IPS-20b (cell line): Measurements from ENCODE around the gene ITPR1.

Experiments used
- H3K27ac ChIP-seq: one replicate; pipeline ENCODE4 v1.5.1; 2013; ENCODE audit warnings: low read length
- H3K27me3 ChIP-seq: 2 replicates; pipeline ENCODE4 v1.6.1; 2013; ENCODE audit warnings: mild to moderate bottlenecking, low read length, inconsistent platforms; ENCODE audit not compliant: insufficient read depth
- H3K36me3 ChIP-seq: 2 replicates; pipeline ENCODE4 v1.6.1; 2013; ENCODE audit warnings: low read depth, mild to moderate bottlenecking, inconsistent platforms, low read length, moderate library complexity; ENCODE audit not compliant: insufficient read depth
- H3K4me1 ChIP-seq: 2 replicates; pipeline ENCODE4 v1.6.1; 2013; ENCODE audit warnings: mild to moderate bottlenecking, control low read depth, inconsistent platforms, low read length, moderate library complexity; ENCODE audit not compliant: insufficient read depth
- H3K4me3 ChIP-seq: 2 replicates; pipeline ENCODE4 v1.5.1; 2013; ENCODE audit warnings: mild to moderate bottlenecking, low read length, inconsistent platforms
- H3K9ac ChIP-seq: 2 replicates; pipeline ENCODE4 v1.6.1; 2013; ENCODE audit warnings: low read depth, mild to moderate bottlenecking, inconsistent platforms, low read length, moderate library complexity
- H3K9me3 ChIP-seq: 2 replicates; pipeline ENCODE4 v1.6.1; 2013; ENCODE audit warnings: mild to moderate bottlenecking, low read depth, low read length, inconsistent platforms; ENCODE audit not compliant: insufficient read depth

The ITPR1 gene

GRCh38 chr3:4464576-4464975, 28.6 kb upstream of the ITPR1 start:
- no peak overlapping the region for H3K27ac ChIP-seq
- H3K4me3 ChIP-seq, result no peak overlapping the region
- no peaks in the 10 kb centered on the region for H3K36me3 ChIP-seq
- no peaks in the 10 kb centered on the region; the same call in 1 of the 2 replicates for H3K4me1 ChIP-seq
- no peaks in the 10 kb centered on the region for H3K9me3 ChIP-seq
- H3K27me3 ChIP-seq, result no peaks in the 10 kb centered on the region
- no peak overlapping the region for H3K9ac ChIP-seq

DNA sequence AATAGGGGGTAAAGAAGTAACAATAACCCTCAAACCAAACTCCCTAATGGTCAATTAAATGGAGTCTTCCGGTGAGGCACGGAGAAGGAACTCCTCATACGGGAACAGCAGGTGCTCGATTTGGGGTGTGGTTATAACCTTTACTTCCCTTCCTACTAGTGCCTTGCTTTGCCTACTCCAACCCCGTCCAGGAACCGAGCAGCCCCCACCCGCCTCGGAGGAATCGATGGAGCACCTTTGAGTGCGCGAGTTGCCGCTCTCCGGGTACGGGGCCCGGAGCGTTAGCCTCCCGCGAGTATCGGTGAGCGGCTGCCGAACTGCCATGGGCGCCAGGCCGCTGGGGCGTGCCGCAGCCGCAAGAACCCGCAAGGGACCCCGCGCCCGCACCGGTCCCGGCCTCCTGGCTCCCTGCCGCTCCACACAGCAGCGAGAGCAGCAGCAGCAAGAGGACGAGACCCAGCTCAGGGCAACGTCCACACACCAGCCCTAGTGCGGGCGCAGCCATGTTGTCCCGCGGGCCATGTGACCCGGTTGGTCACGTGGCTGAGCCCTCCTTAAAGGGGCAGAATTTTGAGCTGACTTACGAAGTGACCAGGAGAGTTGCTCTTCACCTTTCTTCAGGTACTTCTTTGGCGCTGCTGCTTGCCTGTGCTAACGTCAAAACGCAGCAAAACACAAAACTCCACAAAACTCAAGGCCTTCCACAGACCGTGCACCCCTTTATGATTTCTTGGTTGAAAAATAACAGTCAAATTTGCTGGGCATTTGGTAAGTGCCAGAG, 26.2 kb upstream of the ITPR1 start, which contains the start of gene SUMF1:
Gene SUMF1 (minus strand): TSS at position 529 of the 781 bp plus-strand sequence. CDS start 24 bp downstream, at position 505.
- Histone ChIP-seq H3K36me3 (no peaks in the 10 kb centered on the region), H3K27ac (peak within 1 kb of the TSS; percentile 59), H3K4me3 (peak within 1 kb of the TSS; percentile 92)

DNA sequence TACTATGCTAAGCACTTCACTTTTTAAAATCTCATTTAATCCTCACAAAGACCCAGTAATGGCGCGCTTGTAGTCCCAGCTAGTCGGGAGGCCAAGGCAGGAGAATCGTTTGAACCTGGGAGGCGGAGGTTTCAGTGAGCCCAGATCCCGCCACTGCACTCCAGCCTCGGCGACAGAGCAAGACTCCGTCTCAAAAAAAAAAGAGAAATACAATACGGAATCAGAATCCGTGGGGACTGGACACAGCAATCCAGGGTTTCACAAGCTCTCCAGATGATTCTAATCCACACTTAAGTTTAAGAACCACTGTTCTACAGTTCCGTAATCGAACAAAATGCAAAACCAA, 25.7 kb upstream of the ITPR1 start:
- peak overlapping the region; percentile 80; the same call in 1 of the 2 replicates for H3K9ac ChIP-seq
- peak overlapping the region; percentile 59 for H3K27ac ChIP-seq
- H3K4me3 ChIP-seq, result peak overlapping the region; percentile 92
- no peaks in the 10 kb centered on the region; the same call in 1 of the 2 replicates for H3K4me1 ChIP-seq
- no peaks in the 10 kb centered on the region for H3K9me3 ChIP-seq
- no peaks in the 10 kb centered on the region for H3K36me3 ChIP-seq
- H3K27me3 ChIP-seq, result no peaks in the 10 kb centered on the region

More for the DNA sequence above, 26.2 kb upstream of the ITPR1 start, which contains the start of gene SUMF1:
- no peaks in the 10 kb centered on the region for H3K9me3 ChIP-seq
- H3K9ac ChIP-seq, result peak within 1 kb of the TSS; percentile 80
- no peaks in the 10 kb centered on the region; the same call in 1 of the 2 replicates for H3K4me1 ChIP-seq
- H3K27me3 ChIP-seq, result no peaks in the 10 kb centered on the region

- Histone ChIP-seq H3K36me3 (no peaks in the 10 kb centered on the region), H3K9ac (no peak overlapping the region), H3K4me1 (no peaks in the 10 kb centered on the region; the same call in 1 of the 2 replicates), H3K9me3 (no peaks in the 10 kb centered on the region), H3K27me3 (no peaks in the 10 kb centered on the region), H3K4me3 (no peak overlapping the region), H3K27ac (no peak overlapping the region)
These were observed 21.2 kb upstream of the ITPR1 start for GRCh38 chr3:4471907-4472306.

DNA sequence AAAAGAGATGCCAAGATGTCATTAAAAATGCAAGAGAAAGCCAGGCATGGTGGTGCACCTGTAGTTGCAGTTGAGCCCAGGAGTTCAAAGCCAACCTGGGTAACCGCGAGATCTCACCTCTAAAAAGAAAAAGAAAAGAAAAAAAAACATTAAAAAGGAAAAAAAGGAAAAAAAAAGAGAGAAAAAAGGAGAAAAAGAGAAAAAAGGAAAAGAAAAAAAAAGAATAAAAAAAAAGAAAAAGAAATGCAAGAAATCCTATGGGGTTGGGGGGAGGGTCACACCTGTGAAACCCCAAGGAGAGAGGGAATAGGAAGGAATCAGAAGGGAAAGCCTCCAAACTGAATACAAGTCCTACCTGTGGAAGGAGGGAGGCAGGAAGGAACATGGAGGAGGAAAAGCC, 20.8 kb upstream of the ITPR1 start:
- H3K27ac ChIP-seq, result no peak overlapping the region
- no peaks in the 10 kb centered on the region for H3K9me3 ChIP-seq
- H3K4me3 ChIP-seq, result no peak overlapping the region
- H3K4me1 ChIP-seq, result no peaks in the 10 kb centered on the region; the same call in 1 of the 2 replicates
- no peaks in the 10 kb centered on the region for H3K36me3 ChIP-seq
- no peaks in the 10 kb centered on the region for H3K27me3 ChIP-seq
- no peak overlapping the region for H3K9ac ChIP-seq

GRCh38 chr3:4472766-4473165, 20.4 kb upstream of the ITPR1 start:
- H3K27ac ChIP-seq, result no peak overlapping the region
- H3K9ac ChIP-seq, result no peak overlapping the region
- H3K9me3 ChIP-seq, result no peaks in the 10 kb centered on the region
- no peaks in the 10 kb centered on the region for H3K4me1 ChIP-seq
- H3K36me3 ChIP-seq, result no peaks in the 10 kb centered on the region
- no peak overlapping the region for H3K4me3 ChIP-seq
- H3K27me3 ChIP-seq, result no peaks in the 10 kb centered on the region

- Histone ChIP-seq H3K4me3 (no peak overlapping the region), H3K9ac (no peak overlapping the region), H3K36me3 (no peaks in the 10 kb centered on the region), H3K27me3 (no peaks in the 10 kb centered on the region), H3K27ac (no peak overlapping the region), H3K4me1 (no peaks in the 10 kb centered on the region), H3K9me3 (no peaks in the 10 kb centered on the region)
These were observed 18.3 kb upstream of the ITPR1 start for GRCh38 chr3:4474683-4475490.

DNA sequence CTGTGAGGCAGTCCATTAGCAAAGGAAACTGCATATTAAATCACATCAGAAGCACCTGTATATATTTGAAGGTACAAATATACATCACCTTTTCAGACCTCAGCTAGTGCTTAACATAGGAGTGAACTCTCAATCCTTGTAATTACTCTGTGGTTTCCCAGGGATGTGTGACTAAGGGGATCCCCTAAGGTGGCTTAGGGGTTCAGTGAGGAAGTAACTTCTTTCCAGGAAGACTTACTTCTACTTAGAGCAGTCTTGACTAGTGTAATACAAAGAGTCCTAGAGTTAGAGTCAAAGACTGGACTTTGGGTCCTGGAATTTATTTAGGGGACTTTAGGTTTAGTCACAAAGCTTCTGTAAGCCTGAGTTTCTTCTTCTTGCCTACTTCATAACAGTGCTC, 17.3 kb upstream of the ITPR1 start:
- Histone ChIP-seq H3K4me1 (no peaks in the 10 kb centered on the region), H3K27me3 (no peaks in the 10 kb centered on the region), H3K4me3 (no peak overlapping the region), H3K27ac (no peak overlapping the region), H3K9me3 (no peaks in the 10 kb centered on the region), H3K36me3 (no peaks in the 10 kb centered on the region), H3K9ac (no peak overlapping the region)

GRCh38 chr3:4476496-4476895, 16.7 kb upstream of the ITPR1 start:
- no peaks in the 10 kb centered on the region for H3K4me1 ChIP-seq
- no peak overlapping the region for H3K27ac ChIP-seq
- H3K27me3 ChIP-seq, result no peaks in the 10 kb centered on the region
- H3K4me3 ChIP-seq, result no peak overlapping the region
- no peak overlapping the region for H3K9ac ChIP-seq
- no peaks in the 10 kb centered on the region for H3K9me3 ChIP-seq
- H3K36me3 ChIP-seq, result no peaks in the 10 kb centered on the region

DNA sequence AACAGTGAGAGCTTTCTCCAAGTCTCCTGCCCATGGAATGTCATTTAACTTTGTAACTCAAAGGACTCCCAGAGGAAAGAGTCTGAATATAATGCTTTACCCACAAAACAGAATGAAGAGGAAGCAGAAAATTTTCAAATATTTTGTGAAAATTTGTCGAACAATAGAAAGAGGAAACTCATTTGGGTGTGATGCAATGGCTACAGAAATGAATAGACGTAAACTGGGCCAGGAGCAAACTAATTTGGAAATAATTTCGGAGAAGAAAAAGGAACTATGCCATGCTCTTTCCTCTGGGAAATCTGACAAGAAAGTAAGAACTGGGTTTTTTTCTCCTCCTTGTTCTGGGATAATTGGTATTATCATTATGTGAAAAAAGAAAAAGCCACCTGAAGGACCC, 14.9 kb upstream of the ITPR1 start:
- no peaks in the 10 kb centered on the region for H3K9me3 ChIP-seq
- no peak overlapping the region for H3K9ac ChIP-seq

GRCh38 chr3:4491855-4492207, 1.3 kb upstream of the ITPR1 start:
- Histone ChIP-seq H3K4me1 (no peaks in the 10 kb centered on the region), H3K4me3 (peak overlapping the region; percentile 95), H3K27me3 (peaks cover 45% of the 10 kb centered on the region), H3K36me3 (no peaks in the 10 kb centered on the region), H3K9ac (peak overlapping the region; percentile 84; the same call in 1 of the 2 replicates), H3K27ac (no peak overlapping the region), H3K9me3 (no peaks in the 10 kb centered on the region)

More for the DNA sequence above, 14.9 kb upstream of the ITPR1 start:
- Histone ChIP-seq H3K27ac (no peak overlapping the region), H3K36me3 (no peaks in the 10 kb centered on the region), H3K27me3 (no peaks in the 10 kb centered on the region), H3K4me1 (no peaks in the 10 kb centered on the region), H3K4me3 (no peak overlapping the region)
